CD1c-positive myeloid dendritic cell (primary cell): ENCODE results near the gene TAL1.

Source experiments
- DNase-seq: peaks from one replicate; pipeline ENCODE4 v3.0.0-alpha.2; 2016; ENCODE audit errors: extremely low spot score

Gene TAL1

DNA sequence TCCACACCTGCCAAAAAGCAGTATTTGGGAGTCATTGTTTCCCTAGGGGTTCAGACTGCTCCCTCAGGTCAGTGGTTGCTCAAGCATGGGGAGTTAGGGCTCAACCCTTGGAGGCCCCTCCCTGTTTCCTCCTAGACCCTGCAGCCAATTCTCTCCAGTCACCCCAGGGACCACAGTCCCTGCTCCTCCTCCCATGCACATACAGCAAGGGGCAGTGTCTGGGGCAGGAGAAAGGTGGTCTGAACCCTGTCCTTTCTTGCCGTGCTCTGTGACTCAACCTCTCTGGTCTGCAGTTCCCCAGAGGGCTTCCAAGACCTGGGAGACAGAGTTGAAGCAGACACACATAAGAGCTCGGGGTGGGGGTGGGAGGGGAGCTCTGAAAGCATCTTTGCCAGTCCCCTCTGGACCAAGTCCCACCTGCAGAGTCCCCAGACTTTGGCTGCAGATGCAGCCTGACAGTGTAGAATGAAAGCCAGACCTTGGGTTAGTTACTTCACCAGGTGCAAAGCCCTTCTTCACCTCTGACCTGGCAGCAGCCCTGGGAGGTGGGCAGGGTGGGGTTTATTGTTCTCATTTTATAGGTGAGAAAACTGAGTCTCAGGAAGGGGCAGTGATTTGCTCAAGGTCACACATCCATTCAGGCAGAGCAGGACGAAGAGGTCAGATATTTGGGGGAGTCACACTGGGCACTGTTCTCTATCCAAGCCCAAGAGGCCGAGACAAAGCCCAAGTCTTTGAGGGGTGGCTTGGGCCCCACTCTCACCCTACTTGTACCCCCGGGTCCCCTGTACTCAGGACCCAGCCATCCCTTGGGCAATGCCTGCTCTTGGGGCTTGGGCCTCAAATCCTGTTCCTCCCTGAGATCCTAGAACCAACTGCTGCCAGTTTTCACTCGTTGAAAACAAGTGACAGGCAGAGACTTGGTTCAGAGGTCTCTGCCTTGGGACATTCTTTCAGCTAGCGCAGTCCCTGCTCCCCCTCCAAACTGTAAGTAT, 42.9 kb downstream of the TAL1 start:
- no peak for DNase-seq

DNA sequence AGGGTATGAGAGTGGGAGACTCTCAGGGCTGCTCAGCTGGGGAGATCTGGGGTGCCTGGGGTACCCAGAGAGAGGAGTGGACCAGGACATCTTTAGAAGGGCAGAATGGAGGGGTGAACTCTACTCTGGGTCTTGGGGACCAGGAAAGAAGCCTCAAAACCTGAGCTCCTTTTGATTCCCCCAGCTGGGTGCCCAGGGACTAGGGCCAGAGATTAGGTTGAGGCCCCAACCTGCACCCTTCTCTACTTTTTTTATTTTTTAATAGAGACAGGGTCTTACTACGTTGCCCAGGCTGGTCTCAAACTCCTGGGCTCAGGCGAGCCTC, 44.1 kb downstream of the TAL1 start:
- DNase-seq = no peak

DNA sequence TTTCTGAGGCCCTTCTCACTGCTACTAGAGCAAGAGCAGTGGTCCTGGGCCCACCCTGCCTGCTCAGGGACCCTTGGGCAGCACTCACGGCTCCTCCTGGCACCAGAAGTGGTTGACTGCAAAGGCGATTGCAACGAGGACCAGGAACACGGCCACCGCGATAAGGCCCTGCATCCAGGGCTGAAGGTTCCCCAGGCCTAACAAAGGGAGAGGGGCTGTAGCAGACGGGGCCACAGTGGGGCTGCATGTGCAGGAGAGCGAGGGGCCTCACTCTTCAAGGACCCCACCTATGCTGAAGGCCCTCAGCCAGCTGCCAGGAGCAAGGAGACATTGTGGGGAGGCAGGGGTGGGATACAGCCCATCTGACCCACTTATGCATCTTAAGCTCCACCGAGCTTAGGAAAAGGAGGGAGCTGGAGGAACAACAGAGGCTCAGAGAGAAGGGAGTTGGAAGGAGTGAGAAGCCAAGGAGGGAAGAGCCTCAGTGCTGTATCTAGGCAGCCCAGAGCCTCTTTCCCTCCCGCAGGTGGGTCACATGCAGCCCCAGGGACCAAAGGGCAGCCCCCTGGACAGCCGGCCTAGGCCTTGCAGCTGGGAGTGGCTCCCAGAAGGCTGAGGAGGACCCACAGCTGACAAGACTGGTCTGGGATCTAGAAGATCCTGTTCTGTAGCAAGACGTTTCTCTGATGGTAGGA, 44.6 kb downstream of the TAL1 start:
- no peak for DNase-seq

DNA sequence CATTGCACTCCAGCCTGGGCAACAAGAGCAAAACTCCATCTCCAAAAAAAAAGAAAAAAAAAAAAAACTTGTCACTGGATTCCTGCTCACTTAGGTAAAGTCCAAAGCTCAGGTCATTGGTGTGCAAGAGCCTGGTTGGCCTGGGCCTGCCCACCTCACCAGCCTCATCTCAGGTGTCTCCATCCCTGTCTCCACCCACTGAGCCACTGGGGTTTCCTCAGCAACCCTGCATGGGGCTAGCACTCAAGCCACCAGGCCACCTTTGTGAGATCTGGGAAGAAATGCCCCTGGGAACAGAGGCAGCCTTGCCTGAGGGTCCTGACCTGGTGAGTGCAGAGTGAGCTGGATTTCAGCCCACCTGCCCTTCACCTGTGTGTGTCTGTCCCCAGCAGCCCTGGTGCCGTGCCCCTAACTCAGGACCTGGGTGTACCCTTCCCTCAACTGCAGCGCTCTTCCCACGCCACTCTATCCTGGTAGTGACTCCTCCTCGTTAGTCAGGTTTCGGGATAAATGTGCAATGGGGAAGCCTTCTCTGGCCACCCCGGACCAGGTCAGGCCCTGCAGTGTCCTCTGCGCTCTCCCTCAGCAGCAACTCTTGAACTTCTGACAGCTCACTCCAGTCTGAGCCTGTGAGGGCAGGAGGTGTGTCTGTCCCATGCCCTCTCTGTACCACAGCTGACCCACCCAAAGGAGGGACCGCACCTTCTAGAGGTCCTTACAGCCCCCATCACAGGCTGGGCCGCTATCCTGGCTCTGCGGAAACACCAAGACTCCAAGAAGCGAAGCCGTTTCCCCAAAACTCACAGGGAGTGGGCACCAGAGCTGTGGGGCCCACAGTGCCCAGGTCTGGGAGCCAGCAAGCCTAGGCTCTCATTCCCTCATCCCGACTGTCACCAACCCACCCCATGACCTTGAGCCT, 45.5 kb downstream of the TAL1 start:
- DNase-seq = no peak

DNA sequence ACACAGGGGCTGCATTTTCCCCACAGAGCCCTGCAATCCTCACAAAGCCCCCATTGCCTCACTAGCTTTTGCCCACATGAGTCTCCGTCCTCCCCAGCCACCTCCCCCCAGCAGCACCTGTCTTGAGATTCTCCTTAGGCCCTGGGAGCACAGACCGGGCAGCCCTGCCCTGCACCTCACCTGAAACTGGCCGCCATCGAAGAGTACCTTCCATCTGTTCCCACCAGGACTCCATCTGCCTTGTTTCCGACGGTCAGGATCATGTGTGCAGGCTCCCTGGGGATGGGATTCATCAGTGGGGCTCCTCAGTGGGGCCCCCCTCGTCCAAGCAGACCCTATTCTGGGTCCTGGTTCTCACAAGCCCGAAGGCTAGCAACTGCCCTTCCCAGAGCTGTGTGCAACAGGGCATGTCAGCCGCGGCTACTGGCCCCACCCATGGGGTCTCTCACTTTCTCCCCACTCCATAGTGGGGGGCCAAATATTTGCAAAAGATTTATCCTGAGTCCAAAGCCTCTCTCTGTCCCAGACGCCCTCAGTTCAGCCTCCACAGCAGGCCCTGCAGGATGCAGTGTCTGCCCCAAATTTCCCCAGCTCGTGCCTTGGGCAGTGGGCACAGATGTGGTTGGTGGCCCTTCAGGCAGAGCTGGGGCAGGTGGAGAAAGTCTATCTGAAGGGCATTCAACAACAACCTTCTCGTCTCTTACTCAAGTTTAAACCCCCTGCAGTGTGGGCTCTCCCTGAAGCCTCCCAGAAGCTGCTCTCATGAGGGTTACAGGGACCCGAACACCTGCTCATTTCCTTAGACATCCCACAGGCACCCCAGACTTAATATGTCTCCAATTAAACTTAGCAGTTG, 47.0 kb downstream of the TAL1 start:
- no peak for DNase-seq

DNA sequence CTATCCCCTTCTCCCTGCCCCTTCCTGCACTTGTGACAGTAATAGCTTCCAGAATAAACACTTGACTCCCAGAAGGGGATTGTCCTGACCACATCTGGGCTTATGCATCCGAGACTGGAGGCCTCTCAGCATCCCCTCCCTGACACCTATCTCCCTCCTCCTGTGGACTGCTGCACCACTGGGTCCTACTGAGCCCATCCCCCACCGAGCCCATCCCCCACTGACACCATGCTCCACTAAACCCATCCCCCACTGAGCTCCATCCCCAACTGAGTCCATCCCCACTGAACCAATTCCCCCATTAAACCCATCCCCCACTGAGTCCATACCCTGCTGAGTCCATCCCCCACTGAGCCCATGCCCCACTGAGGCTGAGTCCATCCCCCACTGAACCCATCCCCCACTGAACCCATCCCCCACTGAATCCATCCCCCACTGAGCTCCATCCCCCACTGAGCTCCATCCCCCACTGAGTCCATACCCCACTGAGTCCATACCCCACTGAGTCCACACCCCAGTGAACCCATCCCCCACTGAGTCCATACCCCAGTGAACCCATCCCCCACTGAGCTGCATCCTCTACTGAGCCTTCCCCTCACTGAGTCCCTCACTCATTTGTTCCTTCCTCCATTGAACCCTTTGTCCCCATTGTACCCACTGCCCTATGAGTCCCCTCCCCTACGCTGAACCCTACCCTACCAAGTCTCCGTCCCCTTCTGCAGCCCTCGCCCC, 47.8 kb downstream of the TAL1 start:
- DNase-seq = no peak

DNA sequence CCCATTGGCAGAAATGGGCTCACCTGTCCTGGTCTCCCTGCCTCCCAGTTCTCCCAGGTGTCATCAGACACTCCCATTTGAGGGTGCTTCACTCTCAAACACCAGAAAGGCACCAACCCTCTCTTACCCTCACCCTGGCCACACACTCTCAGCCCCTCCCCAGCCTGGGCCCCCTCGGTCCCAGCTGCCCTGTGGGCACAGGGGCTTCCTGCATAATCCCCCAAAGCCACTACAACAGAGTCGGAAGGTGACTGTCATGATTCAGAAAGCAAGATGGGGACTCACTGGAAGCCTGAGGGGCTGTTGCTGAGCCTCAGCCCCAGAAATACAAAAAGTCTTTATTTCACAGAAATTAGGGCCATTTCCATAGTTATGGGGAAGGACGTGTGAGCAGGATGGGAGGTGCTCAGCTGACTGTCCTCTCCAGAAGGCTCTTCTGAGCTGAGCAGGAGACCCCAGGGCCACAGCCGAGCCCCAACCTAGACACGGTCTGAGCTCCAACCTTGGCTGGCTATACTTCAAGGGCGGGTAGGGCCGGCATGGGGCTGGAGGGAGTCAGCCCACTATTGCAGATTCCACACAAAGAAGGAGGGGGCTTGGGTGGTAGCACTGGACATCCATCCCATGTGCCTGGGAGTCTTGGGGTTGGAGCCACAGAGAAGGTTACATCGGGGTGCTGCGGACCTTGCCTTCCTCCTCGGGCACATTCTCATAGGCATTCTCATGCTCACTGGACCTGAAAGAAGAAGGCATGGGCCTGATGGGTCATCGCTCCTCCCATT, 48.5 kb downstream of the TAL1 start:
- no peak for DNase-seq

DNA sequence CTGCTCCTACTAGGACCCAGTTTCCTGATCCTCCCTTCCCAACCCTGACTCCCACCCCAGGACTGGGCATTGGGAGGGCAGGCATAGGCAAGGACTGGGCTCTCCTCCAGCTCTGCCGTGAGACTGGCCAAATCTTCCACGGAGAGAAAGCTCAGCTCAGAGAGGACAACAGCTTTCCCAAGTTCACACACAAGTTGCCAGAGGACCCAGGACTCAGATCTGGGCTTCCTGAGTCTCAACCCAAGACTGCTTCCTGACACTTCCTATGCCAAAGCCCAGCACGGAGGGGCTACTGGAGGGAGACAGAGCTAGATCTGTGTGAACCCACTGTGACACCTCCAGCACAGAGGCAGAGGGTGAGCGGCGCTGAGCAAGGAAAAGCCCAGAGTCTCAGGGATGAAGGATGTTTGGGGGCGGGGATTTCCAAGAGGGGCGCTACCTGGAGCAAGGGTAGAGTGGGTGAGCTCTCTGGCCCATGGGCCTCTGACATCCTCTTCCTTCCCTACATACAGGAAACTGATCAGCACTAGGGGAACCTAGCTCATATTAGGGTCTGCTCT, 49.3 kb downstream of the TAL1 start:
- no peak for DNase-seq

DNA sequence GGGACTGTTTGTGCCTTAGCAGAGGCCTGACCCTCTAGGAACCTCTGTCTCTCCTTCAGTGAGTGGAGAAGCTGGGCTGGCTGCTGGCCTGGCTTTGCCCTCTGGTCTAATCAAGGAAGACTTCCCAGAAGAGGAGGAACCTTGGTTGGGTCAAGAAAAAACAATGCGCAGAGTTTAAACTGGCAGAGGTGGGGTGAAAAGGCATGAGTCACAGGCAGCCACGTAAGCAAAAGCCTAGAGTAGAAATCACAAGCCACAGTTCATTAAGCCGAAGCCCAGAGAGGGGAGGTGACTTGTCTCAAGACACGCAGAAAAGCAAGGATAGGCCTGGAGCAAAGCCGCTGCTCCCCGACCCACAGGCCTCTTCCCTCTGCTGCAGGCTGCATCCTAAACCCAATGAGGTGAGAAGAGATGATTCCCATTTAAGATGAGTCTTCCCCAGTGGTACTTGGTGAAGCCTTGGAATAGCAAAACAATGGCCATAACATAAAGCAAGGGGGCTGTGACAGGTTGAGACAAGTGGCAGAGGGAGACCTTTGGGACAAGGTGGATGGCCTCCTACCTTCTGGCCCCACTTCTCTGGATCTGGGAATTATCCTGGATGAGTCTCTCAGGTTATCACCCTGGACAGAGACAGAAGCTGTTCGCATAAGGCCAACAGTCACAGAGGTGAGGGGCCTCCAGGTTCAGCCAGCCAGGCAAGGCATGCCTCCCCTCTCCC, 49.9 kb downstream of the TAL1 start:
- DNase-seq = no peak

DNA sequence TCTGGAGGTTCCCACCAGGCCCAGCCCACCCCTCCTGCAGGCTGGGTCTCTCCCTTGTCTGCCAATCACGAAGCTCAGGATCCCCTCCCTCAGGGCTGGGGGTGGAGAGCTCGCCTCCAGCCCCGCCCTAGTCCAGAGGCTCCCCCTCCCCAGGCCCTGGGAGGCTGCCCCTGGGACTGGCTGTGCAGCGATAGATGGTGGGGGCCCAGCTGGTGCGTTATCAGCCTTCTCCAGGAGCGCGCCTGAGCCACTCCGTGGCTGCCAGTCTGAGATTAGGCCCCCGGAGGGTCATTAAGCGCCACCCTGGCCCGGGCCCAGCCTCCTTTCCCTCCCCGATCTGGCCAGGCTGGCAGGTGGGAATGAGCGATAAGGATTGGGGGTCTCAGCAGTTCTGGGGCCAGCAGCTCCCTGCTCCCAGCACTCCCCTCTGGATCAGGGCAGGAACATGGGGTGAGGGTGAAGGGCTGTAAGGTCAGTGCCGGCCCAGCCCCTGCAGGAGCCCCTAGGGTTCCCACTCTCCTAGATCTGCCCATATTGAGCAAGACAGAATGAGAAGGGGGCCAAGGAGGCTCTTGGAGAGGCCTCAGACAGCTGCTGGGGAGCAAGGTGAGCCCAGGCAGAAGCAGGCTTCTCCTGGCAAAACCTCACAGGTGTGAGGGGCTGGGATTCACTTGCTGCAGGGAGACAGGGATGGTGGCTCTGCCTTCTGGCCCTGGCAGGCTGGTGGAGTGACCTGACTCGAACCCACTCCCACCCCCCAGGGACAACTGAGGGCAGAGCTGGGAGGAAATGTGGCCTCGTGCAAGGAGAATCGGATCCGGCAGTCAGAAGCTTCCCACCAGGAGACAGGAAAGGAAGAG, 50.7 kb downstream of the TAL1 start:
- DNase-seq = no peak

DNA sequence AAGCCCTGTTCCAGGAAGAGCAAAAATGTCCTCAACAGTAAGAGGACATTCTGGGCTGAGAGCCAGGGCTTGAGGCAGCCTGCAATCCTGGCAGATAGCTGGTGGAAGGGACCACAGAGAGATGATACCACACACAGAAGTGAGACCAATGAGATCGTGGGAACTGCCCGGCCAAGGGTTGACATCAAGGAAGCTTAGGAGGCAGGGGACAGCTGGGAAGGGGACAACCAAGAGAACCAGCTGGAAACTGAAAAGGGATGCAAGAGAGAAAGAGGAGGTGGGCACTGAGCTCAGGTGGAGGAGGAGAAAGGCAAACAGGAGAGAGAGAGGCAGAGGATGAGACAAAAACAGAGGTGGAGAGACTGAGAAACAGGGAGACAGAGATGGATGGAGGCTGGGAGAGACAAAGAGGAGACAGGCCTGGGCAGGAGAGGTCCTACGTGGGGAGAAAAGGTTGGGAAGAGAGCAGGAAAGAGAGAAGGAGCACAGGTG, 51.4 kb downstream of the TAL1 start:
- no peak for DNase-seq

DNA sequence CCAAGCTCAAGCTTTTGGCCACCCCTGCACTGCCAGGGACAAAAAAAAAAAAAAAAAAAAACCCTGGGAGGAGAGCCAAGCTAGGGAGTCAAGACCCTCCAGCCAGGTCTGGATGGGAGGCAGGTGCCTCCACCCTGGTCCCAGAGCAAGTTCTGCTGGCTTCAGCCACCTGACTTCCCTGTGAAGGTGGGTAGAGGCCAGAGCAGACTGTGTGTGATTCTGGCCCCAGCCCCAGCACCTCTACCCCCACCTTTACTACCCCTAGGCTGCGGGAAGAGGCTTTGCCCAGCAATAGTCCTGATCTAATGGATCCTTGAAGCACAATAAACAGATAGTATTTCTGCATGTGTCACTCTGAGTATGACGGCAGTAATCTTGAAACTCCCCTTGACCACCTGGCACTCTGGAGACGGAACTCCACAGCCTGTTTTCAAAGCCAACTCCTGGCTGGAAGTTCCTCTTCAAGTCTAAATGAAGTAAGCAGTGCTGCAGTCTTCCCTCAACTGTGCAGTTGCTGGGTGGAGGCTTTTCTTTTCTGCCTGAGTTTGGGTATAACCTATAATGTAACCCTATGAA, 51.9 kb downstream of the TAL1 start:
- DNase-seq = no peak

DNA sequence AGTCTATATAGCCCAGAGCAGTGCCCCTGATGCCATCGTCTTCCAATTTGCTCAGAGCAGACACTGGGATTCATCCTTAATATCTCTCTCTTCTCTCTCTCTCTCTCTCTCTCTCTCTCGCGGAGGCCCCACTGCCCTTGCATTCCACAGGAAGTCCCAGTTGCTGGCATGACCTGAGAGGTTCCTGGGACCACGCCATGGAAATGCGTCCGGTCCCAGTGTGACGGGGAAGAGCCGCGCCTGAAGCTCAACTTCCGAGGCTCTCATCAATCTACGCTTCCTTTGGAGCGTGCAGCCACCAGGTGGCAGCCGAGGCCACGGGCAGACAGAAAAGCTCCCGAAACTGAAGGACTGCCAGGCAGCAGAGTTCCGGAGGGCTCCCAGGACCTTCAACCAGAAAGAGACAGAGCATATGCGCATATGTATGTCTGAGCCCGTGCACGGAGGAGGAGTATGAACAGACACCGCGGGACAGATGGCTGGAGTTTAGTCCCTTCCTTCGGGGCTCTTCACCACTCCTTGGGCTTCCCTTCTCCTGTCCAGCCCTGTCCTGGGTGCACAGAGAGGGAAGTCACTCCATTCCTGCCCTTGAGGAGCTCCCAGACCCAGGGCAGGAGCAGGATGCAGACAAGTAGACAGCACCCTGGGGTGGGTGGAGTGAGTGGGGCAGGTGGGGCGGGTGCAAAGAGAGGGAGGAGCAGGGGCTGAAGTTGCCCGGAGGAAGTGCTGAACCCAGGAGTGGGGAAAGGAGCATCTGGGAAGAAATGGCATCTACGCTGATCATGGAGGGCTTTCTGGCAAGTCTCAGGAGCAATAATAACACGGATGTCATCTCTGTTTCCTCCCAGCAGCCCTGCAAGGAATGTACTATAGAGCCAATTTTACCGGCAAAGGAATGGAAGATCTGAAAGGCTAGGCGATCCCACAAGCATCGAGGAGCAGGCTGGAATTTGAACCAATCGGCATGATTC, 52.7 kb downstream of the TAL1 start:
- DNase-seq = peak; percentile 88

DNA sequence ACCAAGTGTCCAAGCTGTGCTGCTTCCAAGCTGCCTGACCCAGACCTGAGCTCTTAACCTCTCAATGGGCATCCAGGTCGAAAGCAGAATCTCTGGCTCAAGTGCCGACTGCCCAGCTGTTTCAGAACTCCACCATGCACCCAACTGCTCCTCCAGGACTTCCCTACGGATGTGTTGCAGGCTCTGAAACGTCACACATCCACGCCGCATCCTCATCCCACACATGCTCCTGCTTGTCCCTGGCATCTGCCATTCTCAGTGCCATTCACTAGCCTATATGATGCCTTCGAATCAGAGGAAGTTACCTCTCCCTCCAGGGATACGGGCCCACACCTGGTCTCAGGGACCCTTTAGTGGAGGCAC, 53.4 kb downstream of the TAL1 start:
- DNase-seq = no peak

DNA sequence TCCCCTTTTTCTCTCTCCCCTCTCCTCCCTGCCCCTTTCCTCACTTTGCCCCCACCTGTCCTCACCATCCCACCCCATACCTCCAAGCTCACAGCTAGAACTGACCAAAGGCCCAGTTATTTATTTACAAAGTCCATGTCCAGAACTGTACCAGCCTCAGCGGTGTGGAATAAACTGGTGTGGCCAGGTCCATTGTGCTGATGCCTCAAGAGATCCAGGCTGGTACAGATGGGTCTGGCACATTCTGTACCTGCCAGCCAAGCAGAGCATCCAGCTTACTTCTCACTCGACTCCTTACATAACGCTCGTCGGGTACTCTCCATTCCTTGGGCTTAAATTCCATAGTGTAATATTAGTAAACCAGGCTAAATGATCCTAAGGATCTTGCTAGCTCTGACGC, 54.0 kb downstream of the TAL1 start:
- no peak for DNase-seq
